GM19238 (cell line): ENCODE results near the gene SUCLA2.
"Not testable (repeated sequence)": the region's sequence is repeated elsewhere in the genome, so short reads cannot be mapped to it uniquely, and the experiment has no call there.

ENCODE experiments used
- DNase-seq: peaks from one replicate; pipeline ENCODE4 v3.0.0; 2011; ENCODE audit warnings: low spot score; ENCODE audit not compliant: insufficient read length

SUCLA2 gene

GRCh38 chr13:47991859-47992258, 9.2 kb downstream of the SUCLA2 start:
- no peak for DNase-seq

DNA sequence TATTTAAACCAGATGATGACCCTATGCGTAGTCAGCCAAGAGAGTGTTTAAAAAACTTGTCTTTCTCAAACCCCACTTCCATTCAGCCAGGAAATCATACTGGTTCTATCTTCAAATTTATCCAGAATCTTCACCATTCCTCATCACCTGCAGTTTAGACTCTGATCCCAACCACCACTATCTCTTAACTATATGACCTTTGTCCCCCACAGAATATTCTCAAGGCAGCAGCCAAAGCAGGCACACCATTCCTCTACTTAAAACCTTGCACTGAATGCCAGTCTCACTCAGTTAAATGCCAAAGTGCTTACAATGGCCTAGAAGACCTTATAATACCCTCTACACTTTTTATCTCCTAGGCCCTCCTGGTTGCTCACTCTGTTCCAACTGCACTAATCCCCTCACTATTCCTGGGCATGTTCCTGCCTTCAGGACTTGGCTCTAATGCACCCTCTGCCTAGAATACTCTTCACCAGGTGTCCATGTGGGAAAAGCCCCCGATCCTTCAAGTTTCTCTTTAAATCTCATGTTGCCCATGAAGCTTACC, 10.1 kb downstream of the SUCLA2 start:
- DNase-seq: no peak

DNA sequence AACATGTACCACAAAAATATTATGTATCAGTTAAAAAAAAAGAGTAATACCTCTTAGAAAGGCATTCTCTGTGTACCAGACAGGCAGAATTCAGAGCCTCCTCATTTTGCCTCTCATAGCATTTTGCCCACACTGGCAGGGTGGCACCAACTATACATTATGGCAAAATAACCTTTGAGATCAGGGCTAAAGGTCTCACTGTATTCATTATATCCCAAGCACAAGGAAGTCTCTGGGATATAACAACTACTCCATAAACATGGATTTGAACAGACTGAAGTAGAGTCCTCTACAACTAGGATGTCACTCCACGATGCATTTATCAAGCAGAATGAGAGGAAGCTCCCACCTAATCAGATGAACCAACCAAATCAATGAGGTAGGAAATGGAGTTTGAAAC, 10.6 kb downstream of the SUCLA2 start:
- no peak for DNase-seq

- DNase-seq: no peak
Observed at GRCh38 chr13:47983070-47983469, 18.0 kb downstream of the SUCLA2 start.

DNA sequence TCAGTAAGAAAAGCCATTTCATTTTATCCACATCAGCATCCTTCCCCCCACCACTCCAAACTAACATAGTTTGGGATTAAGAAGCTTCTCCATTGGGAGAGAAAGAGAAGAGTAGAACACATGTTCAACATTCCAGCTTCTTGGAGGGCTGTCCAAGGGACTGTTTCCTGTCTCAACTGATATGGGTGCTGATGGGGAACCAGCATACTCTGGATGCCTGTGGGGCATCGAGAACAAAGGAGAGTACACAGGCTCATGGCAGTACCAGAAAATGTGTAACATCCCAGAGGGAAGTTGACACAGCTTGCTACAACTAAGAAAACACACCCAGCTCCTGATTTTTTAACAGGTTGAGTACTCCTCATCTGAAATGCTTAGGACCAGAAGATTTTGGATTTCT, 24.7 kb downstream of the SUCLA2 start:
- DNase-seq: no peak

DNA sequence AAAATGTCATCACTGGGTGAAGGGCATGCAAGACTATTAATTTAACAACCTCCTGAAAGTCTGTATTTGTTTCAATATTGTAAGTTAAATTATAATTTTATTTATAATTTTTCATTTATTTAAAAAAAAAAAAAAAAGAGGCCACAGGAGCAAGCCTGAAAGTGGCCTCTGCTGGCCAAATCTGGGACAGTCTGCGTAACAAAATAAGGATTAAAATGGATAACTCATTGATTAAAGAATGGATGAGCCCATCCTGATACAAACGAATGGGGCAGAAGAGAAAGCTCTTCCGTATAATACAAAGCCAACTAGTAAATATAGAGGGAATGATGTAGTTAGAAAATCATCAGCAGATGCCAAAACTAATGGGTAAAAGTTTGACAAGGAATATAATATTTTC, 36.2 kb downstream of the SUCLA2 start:
- no peak for DNase-seq

GRCh38 chr13:47962237-47962636, 38.8 kb downstream of the SUCLA2 start:
- DNase-seq: no peak

- no peak for DNase-seq
Observed at GRCh38 chr13:47959468-47960247, 41.4 kb downstream of the SUCLA2 start.

GRCh38 chr13:47957073-47957472, 44.0 kb downstream of the SUCLA2 start:
- DNase-seq: no peak

GRCh38 chr13:47955836-47956235, 45.2 kb downstream of the SUCLA2 start:
- no peak for DNase-seq

GRCh38 chr13:47949799-47950198, 51.3 kb downstream of the SUCLA2 start:
- no peak for DNase-seq

GRCh38 chr13:47945738-47946137, 55.3 kb downstream of the SUCLA2 start:
- no peak for DNase-seq

- not testable (repeated sequence) for DNase-seq
Observed at GRCh38 chr13:47945146-47945545, 55.9 kb downstream of the SUCLA2 start.

GRCh38 chr13:47934371-47934770, 66.7 kb downstream of the SUCLA2 start:
- DNase-seq: no peak

DNA sequence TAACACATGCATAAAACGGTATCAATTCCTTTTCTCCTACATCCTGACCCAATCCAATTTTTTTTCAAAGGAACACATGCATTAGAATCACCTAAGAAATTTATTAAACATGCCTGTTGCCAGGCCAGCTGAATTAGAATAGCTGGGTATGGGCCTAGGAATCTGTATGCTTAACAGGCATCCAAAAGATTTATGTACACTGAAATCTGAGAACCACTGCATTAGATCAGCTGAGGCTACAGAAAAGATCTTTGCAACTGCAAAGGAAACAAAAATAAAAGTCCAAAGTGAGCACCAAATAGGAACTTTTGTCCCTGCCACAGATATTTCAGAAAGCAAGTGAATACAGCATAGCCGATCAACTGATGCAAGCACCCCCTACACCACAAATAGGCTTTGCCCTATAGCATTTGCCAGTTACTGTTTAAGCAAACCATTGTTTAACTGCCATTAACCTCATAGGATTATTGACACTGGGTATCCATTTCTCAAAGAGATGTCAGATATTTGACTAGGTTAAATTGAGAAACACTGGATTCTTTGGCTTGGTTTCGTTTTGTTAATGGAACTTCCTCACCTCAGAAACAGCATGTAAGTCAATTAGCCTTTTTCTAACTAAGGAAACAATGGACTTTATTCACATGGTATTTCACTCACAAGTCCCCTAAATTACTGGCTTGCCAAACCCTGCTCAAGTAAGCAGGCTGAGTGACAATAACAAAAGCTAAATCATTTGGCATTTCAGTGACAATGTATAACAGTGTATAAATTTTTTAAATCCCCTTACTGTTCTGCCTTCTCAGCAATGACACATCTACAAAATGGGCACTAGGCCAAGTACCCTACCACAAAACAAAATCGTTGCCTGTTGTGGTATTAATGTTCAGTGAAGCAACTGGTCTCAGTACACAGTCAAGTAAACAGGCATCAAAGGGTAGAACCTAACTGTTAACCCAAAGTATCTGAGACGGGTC, 67.8 kb downstream of the SUCLA2 start:
- DNase-seq: no peak

DNA sequence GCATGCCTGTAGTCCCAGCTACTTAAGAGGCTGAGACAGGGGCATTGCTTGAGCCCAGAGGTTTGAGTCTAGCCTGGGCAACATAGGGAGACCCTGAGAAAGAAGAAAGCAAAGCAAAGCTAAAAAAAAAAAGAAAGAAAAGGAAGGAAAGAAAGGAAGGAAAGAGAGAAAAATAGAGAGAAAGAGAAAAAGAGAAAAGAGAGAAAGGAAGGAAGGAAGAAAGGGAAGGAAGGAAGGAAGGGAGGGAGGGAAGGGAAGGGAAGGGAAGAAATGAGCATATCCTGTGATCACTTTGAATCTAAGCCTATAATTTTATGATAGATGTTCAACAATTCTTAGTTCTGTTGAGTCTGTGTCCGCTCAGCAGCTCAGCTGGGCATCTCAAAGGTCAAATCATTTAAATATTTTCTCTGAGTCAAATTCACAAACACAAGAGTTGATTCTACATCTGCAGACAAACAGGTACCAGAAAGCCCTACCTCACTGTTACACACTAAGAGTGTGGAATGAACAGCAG, 70.4 kb downstream of the SUCLA2 start:
- DNase-seq: no peak

DNA sequence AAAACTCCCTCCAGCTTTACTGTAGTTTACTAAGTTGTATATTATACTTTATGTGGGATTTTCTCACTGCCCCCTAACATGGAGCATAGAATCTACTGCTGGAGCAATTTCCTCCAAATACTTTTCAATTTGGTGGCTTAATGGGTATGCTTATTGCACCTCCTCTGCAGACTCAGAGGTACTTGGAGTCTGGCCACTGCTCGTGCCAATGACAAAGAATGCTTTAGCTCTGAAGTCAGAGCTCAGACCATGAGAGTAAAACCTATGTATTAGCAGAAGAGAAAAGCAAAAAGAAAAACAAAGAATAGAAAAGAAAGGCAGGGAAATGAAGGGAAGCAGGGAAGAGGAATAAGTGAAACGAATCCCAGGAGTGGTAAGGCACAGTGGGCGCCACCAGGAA, 71.9 kb downstream of the SUCLA2 start:
- DNase-seq: no peak

- DNase-seq: no peak
Observed at GRCh38 chr13:47917022-47917574, 84.0 kb downstream of the SUCLA2 start.

GRCh38 chr13:47908197-47908902, 92.7 kb downstream of the SUCLA2 start:
- no peak for DNase-seq

GRCh38 chr13:47904891-47905290, 96.2 kb downstream of the SUCLA2 start:
- no peak for DNase-seq

GRCh38 chr13:47904241-47904640, 96.8 kb downstream of the SUCLA2 start:
- DNase-seq: no peak
